Measurements from ENCODE around the gene MANBA.

Gene MANBA

GRCh38 chr4:102736636-102737549 is 23.9 kb downstream of the MANBA start (continued):
- TF ChIP-seq ZSCAN18 (tag by site-specific recombination; IDR thresholded peaks at IDR 0.05) (no peak), ZNF24 (tag by site-specific recombination; IDR thresholded peaks at IDR 0.05) (no peak), ZNF121 (tag by site-specific recombination; IDR thresholded peaks at IDR 0.05) (no peak), ZNF423 (tag by site-specific recombination; IDR thresholded peaks at IDR 0.05) (0 out of 2 replicates have a peak, but pooled peaks have one; percentile 30), ZNF114 (tag by site-specific recombination; IDR thresholded peaks at IDR 0.05) (no peak), PRDM10 (tag by site-specific recombination; IDR thresholded peaks at IDR 0.05) (peak; percentile 73), ZFP37 (tag by site-specific recombination; IDR thresholded peaks at IDR 0.05) (no peak), ZNF610 (tag by site-specific recombination; IDR thresholded peaks at IDR 0.05; ENCODE audit: borderline replicate concordance) (no peak), ZNF777 (tag by site-specific recombination; IDR thresholded peaks at IDR 0.05; ENCODE audit: borderline replicate concordance) (no peak), ZNF10 (tag by site-specific recombination; IDR thresholded peaks at IDR 0.05) (no peak), ZNF555 (tag by site-specific recombination; conservative IDR thresholded peaks at IDR 0.05) (no peak), BCL11A (tag by site-specific recombination; IDR thresholded peaks at IDR 0.05; ENCODE audit: low read depth) (no peak), ZNF214 (tag by site-specific recombination; IDR thresholded peaks at IDR 0.05; ENCODE audit: borderline replicate concordance) (no peak), GLIS2 (tag by site-specific recombination; IDR thresholded peaks at IDR 0.05) (peak; percentile 11; the same call in 1 of the 2 replicates), ZBTB26 (tag by site-specific recombination; optimal IDR thresholded peaks at IDR 0.05) (no peak), ZXDB (tag by site-specific recombination; IDR thresholded peaks at IDR 0.05) (0 out of 2 replicates have a peak, but pooled peaks have one; percentile 42), ZNF660 (tag by site-specific recombination; IDR thresholded peaks at IDR 0.05) (no peak), ZNF670 (tag by site-specific recombination; IDR thresholded peaks at IDR 0.05; ENCODE audit: low read depth) (no peak), ZNF654 (tag by site-specific recombination; IDR thresholded peaks at IDR 0.05; ENCODE audit: low read depth) (no peak), ZNF704 (tag by site-specific recombination; IDR thresholded peaks at IDR 0.05) (no peak), ZSCAN5A (tag by site-specific recombination; IDR thresholded peaks at IDR 0.05) (no peak), HOXD13 (CRISPR knock-in tag; IDR thresholded peaks at IDR 0.05; ENCODE audit: borderline replicate concordance) (0 out of 2 replicates have a peak, but pooled peaks have one; percentile 14), ZNF2 (tag by site-specific recombination; IDR thresholded peaks at IDR 0.05) (no peak), ZNF677 (tag by site-specific recombination; IDR thresholded peaks at IDR 0.05) (no peak), ZBTB49 (tag by site-specific recombination; IDR thresholded peaks at IDR 0.05; ENCODE audit: low read depth) (no peak), GLI2 (tag by site-specific recombination; IDR thresholded peaks at IDR 0.05; ENCODE audit: borderline replicate concordance, low read depth) (no peak), ZNF629 (tag by site-specific recombination; IDR thresholded peaks at IDR 0.05) (no peak), ZSCAN30 (tag by site-specific recombination; IDR thresholded peaks at IDR 0.05) (peak; percentile 27; the same call in 1 of the 2 replicates)
